Astrocyte (in vitro differentiated cells and primary cell): ENCODE data around the gene MYBPHL. TPM values are rescaled to one million over a fixed set of nuclear protein-coding genes. Genes with fewer than 3 reads are reported as not detected.
A peak's percentile ranks its signal among the peaks of the same experiment; 100 is the strongest.
"Not testable (repeated sequence)": the region's sequence is repeated elsewhere in the genome, so short reads cannot be mapped to it uniquely, and the experiment has no call there.

Experiments used
- DNase-seq: peaks from one replicate; pipeline ENCODE4 v3.0.0-alpha.2; 2010; ENCODE audit warnings: low read depth
- FAIRE-seq: peaks from 2 replicates; lab custom pipeline; 2011; peaks lifted over from hg19 to GRCh38; lab: Jason Lieb, UNC
- H2AFZ ChIP-seq: 2 replicates; pipeline ENCODE4 v1.6.0; 2012; ENCODE audit warnings: low read depth, low read length, inconsistent platforms
- H3K27ac ChIP-seq: 2 replicates; pipeline ENCODE4 v1.5.1; 2011; ENCODE audit warnings: low read depth, low read length, inconsistent platforms
- H3K27me3 ChIP-seq: 2 replicates; pipeline ENCODE4 v1.6.0; 2011; ENCODE audit warnings: low read length, inconsistent platforms; ENCODE audit not compliant: insufficient read depth
- H3K36me3 ChIP-seq: 2 replicates; pipeline ENCODE4 v1.5.1; 2011; ENCODE audit warnings: low read length, inconsistent platforms; ENCODE audit not compliant: insufficient read depth
- H3K4me1 ChIP-seq: 2 replicates; pipeline ENCODE4 v1.5.1; 2011; ENCODE audit warnings: low read length, inconsistent platforms; ENCODE audit not compliant: insufficient read depth
- H3K4me2 ChIP-seq: 2 replicates; pipeline ENCODE4 v1.6.0; 2012; ENCODE audit warnings: low read length, inconsistent platforms
- H3K4me3 ChIP-seq: 2 replicates; pipeline ENCODE4 v1.5.1; 2011; ENCODE audit warnings: low read depth, mild to moderate bottlenecking, low read length, inconsistent platforms; ENCODE audit not compliant: insufficient read depth
- H3K79me2 ChIP-seq: 2 replicates; pipeline ENCODE4 v1.6.0; 2012; ENCODE audit warnings: mild to moderate bottlenecking, low read length, inconsistent platforms; ENCODE audit not compliant: insufficient read depth
- H3K9ac ChIP-seq: 2 replicates; pipeline ENCODE4 v1.6.0; 2012; ENCODE audit warnings: mild to moderate bottlenecking, low read length, inconsistent platforms
- H3K9me3 ChIP-seq: 2 replicates; pipeline ENCODE4 v1.5.1; 2012; ENCODE audit warnings: low read depth, mild to moderate bottlenecking, low read length, inconsistent platforms; ENCODE audit not compliant: insufficient read depth
- H4K20me1 ChIP-seq: 2 replicates; pipeline ENCODE4 v1.6.0; 2012; ENCODE audit warnings: low read length, inconsistent platforms; ENCODE audit not compliant: insufficient read depth
- H3K27ac Mint-ChIP-seq: one replicate; pipeline ENCODE4 v1.8.0; 2021; ENCODE audit warnings: mild to moderate bottlenecking, mixed read lengths; ENCODE audit not compliant: unreplicated experiment
- H3K27me3 Mint-ChIP-seq: one replicate; pipeline ENCODE4 v1.8.0; 2021; ENCODE audit warnings: low read depth, mixed read lengths; ENCODE audit not compliant: unreplicated experiment
- H3K36me3 Mint-ChIP-seq: one replicate; pipeline ENCODE4 v1.8.0; 2021; ENCODE audit warnings: low read depth, mixed read lengths; ENCODE audit not compliant: unreplicated experiment
- H3K4me1 Mint-ChIP-seq: one replicate; pipeline ENCODE4 v1.8.0; 2021; ENCODE audit warnings: low read depth, mixed read lengths; ENCODE audit not compliant: unreplicated experiment
- H3K4me3 Mint-ChIP-seq: one replicate; pipeline ENCODE4 v1.8.0; 2021; ENCODE audit warnings: mild to moderate bottlenecking, moderate library complexity, mixed read lengths; ENCODE audit not compliant: unreplicated experiment
- H3K9me3 Mint-ChIP-seq: one replicate; pipeline ENCODE4 v1.8.0; 2021; ENCODE audit warnings: mild to moderate bottlenecking, mixed read lengths; ENCODE audit not compliant: unreplicated experiment
- CTCF ChIP-seq: IDR thresholded peaks from 2 replicates; pipeline ENCODE4 v1.5.1; 2011; ENCODE audit warnings: low read depth, mild to moderate bottlenecking, inconsistent platforms, low read length, moderate library complexity; ENCODE audit not compliant: insufficient read depth
- EZH2 ChIP-seq: IDR thresholded peaks from 2 replicates; pipeline ENCODE4 v1.6.1; 2012; ENCODE audit warnings: mild to moderate bottlenecking, low read length, inconsistent platforms; ENCODE audit not compliant: insufficient read depth
- total RNA-seq: library from RNA; stranded (reverse); gene quantifications from 2 replicates; pipeline ENCODE4 v1.2.1, GENCODE V29; 2021

Gene MYBPHL
- total RNA-seq, 1 donor from 2014 or later, result not detected

GRCh38 chr1:109307274-109308021 is 637 bp upstream of the MYBPHL start:
- peak overlapping the region; percentile 66 for H3K4me3 Mint-ChIP-seq
- Histone ChIP-seq H3K9me3 (no peaks in the 10 kb centered on the region), H3K36me3 (no peaks in the 10 kb centered on the region), H3K4me1 (no peaks in the 10 kb centered on the region), H3K4me3 (no peak overlapping the region), H2AFZ (no peak overlapping the region), H3K27me3 (no peaks in the 10 kb centered on the region), H4K20me1 (no peaks in the 10 kb centered on the region), H3K4me2 (no peak overlapping the region), H3K9ac (no peak overlapping the region), H3K79me2 (no peaks in the 10 kb centered on the region), H3K27ac (no peak overlapping the region)
- no peak for DNase-seq
- H3K9me3 Mint-ChIP-seq, result no peaks in the 10 kb centered on the region
- H3K4me1 Mint-ChIP-seq, result peaks cover 6% of the 10 kb centered on the region
- FAIRE-seq, result no peak
- H3K27ac Mint-ChIP-seq, result no peak overlapping the region
- TF ChIP-seq EZH2 (no peak), CTCF (no peak)
- H3K36me3 Mint-ChIP-seq, result peaks cover 6% of the 10 kb centered on the region
- no peaks in the 10 kb centered on the region for H3K27me3 Mint-ChIP-seq

GRCh38 chr1:109305991-109306390 is 820 bp downstream of the MYBPHL start:
- DNase-seq, H3K27ac ChIP-seq, H3K27me3 Mint-ChIP-seq, H3K36me3 ChIP-seq, H3K9ac ChIP-seq, H3K79me2 ChIP-seq, H3K4me1 ChIP-seq, H3K4me1 Mint-ChIP-seq, H3K36me3 Mint-ChIP-seq, H3K4me3 Mint-ChIP-seq, H3K27ac Mint-ChIP-seq, H4K20me1 ChIP-seq, FAIRE-seq, H2AFZ ChIP-seq, H3K9me3 ChIP-seq, H3K4me3 ChIP-seq, H3K27me3 ChIP-seq, H3K9me3 Mint-ChIP-seq, H3K4me2 ChIP-seq: not testable (repeated sequence)

- H3K79me2 ChIP-seq, result no peaks in the 10 kb centered on the region
- H3K4me2 ChIP-seq, result no peak overlapping the region
- TF ChIP-seq CTCF, result no peak
- no peak for TF ChIP-seq EZH2
- H3K27ac ChIP-seq, result no peak overlapping the region
- no peaks in the 10 kb centered on the region for H4K20me1 ChIP-seq
- no peak overlapping the region for H2AFZ ChIP-seq
- Mint-ChIP-seq H3K27ac (no peak overlapping the region), H3K4me1 (peaks cover 13% of the 10 kb centered on the region), H3K4me3 (no peak overlapping the region), H3K36me3 (peaks cover 3% of the 10 kb centered on the region), H3K9me3 (no peaks in the 10 kb centered on the region), H3K27me3 (no peaks in the 10 kb centered on the region)
- no peak overlapping the region for H3K4me3 ChIP-seq
- no peak overlapping the region for H3K9ac ChIP-seq
- no peaks in the 10 kb centered on the region for H3K9me3 ChIP-seq
- H3K4me1 ChIP-seq, result peaks cover 13% of the 10 kb centered on the region
- no peaks in the 10 kb centered on the region for H3K36me3 ChIP-seq
- DNase-seq, result no peak
- H3K27me3 ChIP-seq, result no peaks in the 10 kb centered on the region
- no peak for FAIRE-seq
These were observed 2.4 kb downstream of the MYBPHL start for GRCh38 chr1:109304226-109304920.
